Renal cortical epithelial cell (primary cell): ENCODE measurements around the gene ERGIC1. TPM values are rescaled to one million over a fixed set of nuclear protein-coding genes. Genes with fewer than 3 reads are reported as not detected.
A peak's percentile ranks its signal among the peaks of the same experiment; 100 is the strongest.
"Not testable (repeated sequence)": the region's sequence is repeated elsewhere in the genome, so short reads cannot be mapped to it uniquely, and the experiment has no call there.

Experiments
- DNase-seq: peaks from one replicate; pipeline ENCODE4 v3.0.0-alpha.2; 2011; ENCODE audit warnings: low read depth
- total RNA-seq: library from RNA; depleted of rRNA; stranded (reverse); fragments of >200 nt; gene quantifications from 2 replicates; pipeline ENCODE4 v1.2.3, GENCODE V29; 2014

Gene ERGIC1
- total RNA-seq, 1 donor from 2014 or later = 240 TPM

DNA sequence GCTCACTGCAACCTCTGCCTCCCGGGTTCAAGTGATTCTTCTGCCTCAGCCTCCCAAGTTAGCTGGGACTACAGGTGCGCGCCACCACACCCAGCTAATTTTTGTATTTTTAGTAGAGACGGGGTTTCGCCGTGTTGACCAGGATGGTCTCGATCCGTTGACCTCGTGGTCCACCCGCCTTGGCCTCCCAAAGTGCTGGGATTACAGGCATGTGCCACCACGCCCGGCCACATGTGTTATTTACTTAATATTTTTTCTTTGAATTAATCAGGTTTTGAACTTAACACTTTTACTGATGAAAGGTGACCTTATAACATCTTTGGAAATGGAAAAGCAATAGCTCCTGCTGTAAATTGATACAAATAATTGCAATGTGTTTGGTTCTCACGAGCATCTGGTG, 13.5 kb downstream of the ERGIC1 start:
- DNase-seq = not testable (repeated sequence)

- DNase-seq = no peak
These were observed 14.4 kb downstream of the ERGIC1 start for GRCh38 chr5:172848419-172848818.

GRCh38 chr5:172849606-172850453, 15.8 kb downstream of the ERGIC1 start:
- peak; percentile 87 for DNase-seq

GRCh38 chr5:172850454-172850797, 16.4 kb downstream of the ERGIC1 start:
- DNase-seq = no peak

GRCh38 chr5:172851254-172851653, 17.2 kb downstream of the ERGIC1 start:
- DNase-seq = not testable (repeated sequence)

DNA sequence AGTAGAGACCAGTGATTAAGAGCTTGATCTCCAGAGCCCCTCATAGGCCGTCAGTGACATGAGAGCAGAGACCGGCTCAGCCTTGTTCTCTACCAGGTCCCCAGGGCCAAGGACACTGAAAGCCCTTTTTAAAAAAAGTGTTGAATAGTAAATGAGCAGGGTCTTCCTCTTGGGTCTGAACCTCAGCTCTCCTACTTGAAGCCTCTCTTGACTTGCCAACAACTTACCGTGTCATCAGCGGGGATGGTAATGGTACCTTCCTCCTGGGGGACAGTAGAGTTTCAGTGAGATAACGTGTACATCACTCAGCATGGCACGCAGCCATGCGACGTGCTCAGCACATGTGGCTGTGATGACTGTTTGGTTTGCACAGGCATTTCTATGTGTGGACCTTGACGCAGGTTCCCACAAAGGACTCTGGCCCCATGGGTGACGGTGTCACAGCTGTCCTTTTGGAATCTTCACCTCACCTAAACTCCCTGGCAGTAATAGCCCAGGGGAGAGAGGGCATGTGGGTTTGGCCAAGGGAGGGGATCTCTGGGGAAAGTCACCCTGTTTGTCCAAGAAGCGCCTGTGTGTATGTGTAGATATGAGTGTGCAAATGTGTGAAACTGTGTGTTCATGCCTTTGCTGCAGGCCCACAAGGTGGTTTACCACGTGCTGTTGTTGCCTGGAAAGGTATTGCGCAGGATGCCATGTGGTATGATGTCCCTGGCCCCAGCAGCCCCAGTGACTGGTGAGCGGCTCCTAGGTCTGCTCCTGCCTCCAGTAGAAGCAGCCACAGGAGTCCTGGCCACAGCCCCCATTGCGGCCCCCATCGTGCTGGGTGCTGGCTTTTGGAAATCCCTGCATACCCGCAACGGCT, 18.7 kb downstream of the ERGIC1 start:
- no peak for DNase-seq

DNA sequence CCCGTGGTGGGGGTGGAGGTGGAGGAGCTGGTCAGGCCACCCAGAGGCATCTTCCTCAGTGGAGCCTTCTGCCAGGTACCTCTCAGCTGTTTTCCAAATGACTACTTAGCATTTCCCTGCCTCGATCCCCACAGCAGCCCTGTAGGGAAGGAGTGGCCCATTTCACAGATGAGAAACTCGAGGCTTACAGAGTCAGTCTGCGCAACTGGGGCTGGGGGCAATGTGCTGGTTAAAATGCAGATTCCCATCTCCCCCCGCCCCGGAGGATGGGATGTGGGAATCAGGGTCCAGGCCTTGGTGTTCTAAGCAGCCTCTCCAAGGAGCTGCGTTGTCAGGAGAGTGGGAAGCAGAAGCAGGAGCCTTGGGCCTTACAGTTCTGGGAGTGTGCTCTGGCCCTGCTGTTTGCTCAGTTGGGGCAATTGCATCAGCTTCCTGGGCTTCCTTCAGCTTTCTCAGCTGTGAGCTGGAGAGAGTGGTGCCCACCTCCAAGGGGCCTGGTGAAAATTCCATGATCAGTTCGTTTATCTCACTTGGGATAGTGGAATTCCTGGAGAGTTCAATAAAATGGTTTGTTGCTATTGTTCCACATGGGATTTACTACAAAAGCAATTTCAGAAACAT, 19.4 kb downstream of the ERGIC1 start:
- DNase-seq = no peak

DNA sequence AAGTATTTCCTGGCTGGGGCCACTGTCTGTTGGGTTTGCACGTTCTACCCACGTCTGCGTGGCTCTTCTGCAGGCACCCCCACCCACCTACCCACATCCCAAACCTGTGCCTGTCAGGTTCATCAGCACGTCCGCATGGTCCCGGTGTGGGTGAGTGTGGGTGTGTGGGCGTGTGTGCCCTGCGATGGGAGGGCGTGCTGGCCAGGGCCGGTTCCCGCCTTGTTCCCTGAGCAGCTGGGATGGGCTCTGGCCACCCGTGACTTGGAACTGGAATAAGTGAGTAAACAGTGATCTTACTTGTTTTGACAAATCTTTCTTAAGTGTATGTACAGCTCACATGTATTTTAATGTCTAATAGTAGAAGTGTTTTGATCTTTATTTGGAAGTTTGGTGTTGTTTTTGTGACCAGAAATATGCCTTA, 20.4 kb downstream of the ERGIC1 start:
- peak; percentile 95 for DNase-seq

- DNase-seq = no peak
These were observed 20.9 kb downstream of the ERGIC1 start for GRCh38 chr5:172854971-172855370.

DNA sequence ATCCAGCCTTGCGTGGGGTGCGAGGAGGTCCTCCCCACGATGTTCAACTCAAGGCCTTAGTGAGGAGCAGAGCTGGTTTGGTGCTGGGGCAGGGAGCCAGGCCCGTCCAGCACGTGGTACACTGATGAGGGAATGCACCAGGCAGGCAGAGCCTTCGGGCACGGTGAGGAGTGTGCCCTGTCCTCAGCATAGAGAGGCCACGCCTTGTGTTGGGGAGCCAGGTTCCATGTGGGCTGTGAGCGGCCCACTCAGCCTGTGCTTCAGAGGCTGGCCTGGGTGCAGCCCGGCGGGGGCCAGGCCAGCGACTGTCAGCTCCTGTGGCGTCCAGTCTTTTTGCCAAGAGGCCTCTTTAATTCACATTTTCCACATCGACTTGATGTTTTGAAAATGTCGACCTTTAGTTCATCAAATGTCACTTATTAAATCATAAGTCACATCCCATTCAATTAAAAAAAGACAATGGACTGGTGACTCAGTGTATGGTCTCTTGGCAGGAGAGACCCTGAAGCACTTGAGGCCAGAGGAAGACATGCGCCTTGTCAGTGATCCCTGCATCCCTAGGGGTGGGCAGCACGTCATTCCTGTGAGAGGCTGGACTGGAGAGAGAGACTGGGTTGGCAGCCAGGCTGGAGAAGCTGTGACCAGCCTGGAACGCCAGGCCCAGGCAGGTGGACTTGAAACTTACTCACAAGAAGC, 21.7 kb downstream of the ERGIC1 start:
- DNase-seq = no peak

DNA sequence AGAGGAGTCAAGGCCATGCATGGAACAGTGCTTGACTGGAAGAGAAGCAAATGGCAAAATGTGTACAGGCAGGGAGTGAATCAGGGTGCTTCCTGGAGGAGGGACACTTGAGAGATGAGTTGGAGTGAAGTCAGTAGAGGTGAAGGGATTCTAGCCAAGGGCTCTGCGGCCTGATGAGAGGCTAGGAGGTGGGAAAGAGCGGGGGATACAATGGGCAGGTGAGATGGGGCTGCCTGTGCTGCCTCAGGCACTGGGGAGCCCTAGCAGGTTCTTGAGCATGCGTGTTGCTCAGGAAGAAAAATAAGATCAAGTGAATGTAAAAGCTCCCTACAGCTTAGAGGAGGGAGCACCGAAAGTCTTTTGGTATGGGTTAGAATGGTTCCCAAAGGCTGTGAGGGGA, 22.3 kb downstream of the ERGIC1 start:
- no peak for DNase-seq

GRCh38 chr5:172857982-172858381, 23.9 kb downstream of the ERGIC1 start:
- no peak for DNase-seq

GRCh38 chr5:172858511-172858989, 24.5 kb downstream of the ERGIC1 start:
- DNase-seq = peak; percentile 74

GRCh38 chr5:172858990-172859811, 25.1 kb downstream of the ERGIC1 start:
- peak; percentile 83 for DNase-seq

GRCh38 chr5:172859966-172860365, 25.9 kb downstream of the ERGIC1 start:
- DNase-seq = no peak

- peak; percentile 84 for DNase-seq
These were observed 26.7 kb downstream of the ERGIC1 start for GRCh38 chr5:172860520-172861443.

GRCh38 chr5:172861461-172861860, 27.4 kb downstream of the ERGIC1 start:
- DNase-seq = no peak

GRCh38 chr5:172862165-172862801, 28.2 kb downstream of the ERGIC1 start:
- DNase-seq = no peak

DNA sequence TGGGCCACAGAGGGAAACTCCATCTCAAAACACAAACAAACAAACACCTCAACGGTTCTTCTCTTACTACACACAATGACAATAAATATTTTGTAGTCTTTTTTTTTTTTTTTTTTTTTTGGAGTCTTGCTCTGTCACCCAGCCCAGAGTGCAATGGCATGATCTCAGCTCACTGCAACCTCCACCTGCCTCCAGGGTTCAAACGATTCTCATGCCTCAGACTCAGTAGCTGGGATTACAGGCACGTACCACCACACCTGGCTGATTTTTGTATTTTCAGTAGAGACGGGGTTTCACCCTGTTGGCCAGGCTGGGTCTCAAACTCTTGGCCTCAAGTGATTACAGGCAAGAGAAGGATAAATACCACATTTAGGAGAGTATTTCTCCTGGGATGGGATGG, 30.1 kb downstream of the ERGIC1 start:
- not testable (repeated sequence) for DNase-seq
